Mesothelial cell of epicardium (in vitro differentiated cells): ENCODE measurements around the gene TRAF6. TPM values are rescaled to one million over a fixed set of nuclear protein-coding genes. Genes with fewer than 3 reads are reported as not detected.

ENCODE experiments used
- DNase-seq, 2 experiments: peaks; one replicate each; pipeline ENCODE4 v3.0.0; 2021; ENCODE audit warnings: low spot score in 2 of 2; ENCODE audit not compliant: unreplicated experiment in 2 of 2
- H3K27ac Mint-ChIP-seq: 2 replicates; pipeline ENCODE4 v1.8.0; 2021; ENCODE audit warnings: mixed read lengths
- H3K27me3 Mint-ChIP-seq: 2 replicates; pipeline ENCODE4 v1.8.0; 2021; ENCODE audit warnings: low read depth, mixed read lengths
- H3K36me3 Mint-ChIP-seq: 2 replicates; pipeline ENCODE4 v1.8.0; 2021; ENCODE audit warnings: mixed read lengths
- H3K4me1 Mint-ChIP-seq: 2 replicates; pipeline ENCODE4 v1.8.0; 2021; ENCODE audit warnings: mixed read lengths
- H3K4me3 Mint-ChIP-seq: 2 replicates; pipeline ENCODE4 v1.8.0; 2021; ENCODE audit warnings: mild to moderate bottlenecking, moderate library complexity, mixed read lengths
- H3K9me3 Mint-ChIP-seq: 2 replicates; pipeline ENCODE4 v1.8.0; 2021; ENCODE audit warnings: mixed read lengths
- total RNA-seq: library from RNA; stranded (reverse); gene quantifications from 3 replicates; pipeline ENCODE4 v1.2.1, GENCODE V29; 2021
- TF ChIP-seq, protein P1 (sequence below): fragments of 200-600 bp; sonication (generic); IDR thresholded peaks from one replicate; pipeline ENCODE4 v1.5.0; 2021; ENCODE audit warnings: antibody characterized with exemption; ENCODE audit not compliant: unreplicated experiment

The TRAF6 gene
- total RNA-seq, 1 donor from 2014 or later: 17.8 TPM

- Mint-ChIP-seq H3K4me1 (peaks cover 8% of the 10 kb centered on the region), H3K9me3 (no peaks in the 10 kb centered on the region), H3K27ac (no peak overlapping the region), H3K4me3 (no peak overlapping the region), H3K27me3 (no peaks in the 10 kb centered on the region), H3K36me3 (peaks cover 27% of the 10 kb centered on the region)
- TF ChIP-seq, protein P1, sequence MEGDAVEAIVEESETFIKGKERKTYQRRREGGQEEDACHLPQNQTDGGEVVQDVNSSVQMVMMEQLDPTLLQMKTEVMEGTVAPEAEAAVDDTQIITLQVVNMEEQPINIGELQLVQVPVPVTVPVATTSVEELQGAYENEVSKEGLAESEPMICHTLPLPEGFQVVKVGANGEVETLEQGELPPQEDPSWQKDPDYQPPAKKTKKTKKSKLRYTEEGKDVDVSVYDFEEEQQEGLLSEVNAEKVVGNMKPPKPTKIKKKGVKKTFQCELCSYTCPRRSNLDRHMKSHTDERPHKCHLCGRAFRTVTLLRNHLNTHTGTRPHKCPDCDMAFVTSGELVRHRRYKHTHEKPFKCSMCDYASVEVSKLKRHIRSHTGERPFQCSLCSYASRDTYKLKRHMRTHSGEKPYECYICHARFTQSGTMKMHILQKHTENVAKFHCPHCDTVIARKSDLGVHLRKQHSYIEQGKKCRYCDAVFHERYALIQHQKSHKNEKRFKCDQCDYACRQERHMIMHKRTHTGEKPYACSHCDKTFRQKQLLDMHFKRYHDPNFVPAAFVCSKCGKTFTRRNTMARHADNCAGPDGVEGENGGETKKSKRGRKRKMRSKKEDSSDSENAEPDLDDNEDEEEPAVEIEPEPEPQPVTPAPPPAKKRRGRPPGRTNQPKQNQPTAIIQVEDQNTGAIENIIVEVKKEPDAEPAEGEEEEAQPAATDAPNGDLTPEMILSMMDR: no peak
- no peak for DNase-seq
Observed at GRCh38 chr11:36501236-36501635, 8.8 kb downstream of the TRAF6 start.

DNA sequence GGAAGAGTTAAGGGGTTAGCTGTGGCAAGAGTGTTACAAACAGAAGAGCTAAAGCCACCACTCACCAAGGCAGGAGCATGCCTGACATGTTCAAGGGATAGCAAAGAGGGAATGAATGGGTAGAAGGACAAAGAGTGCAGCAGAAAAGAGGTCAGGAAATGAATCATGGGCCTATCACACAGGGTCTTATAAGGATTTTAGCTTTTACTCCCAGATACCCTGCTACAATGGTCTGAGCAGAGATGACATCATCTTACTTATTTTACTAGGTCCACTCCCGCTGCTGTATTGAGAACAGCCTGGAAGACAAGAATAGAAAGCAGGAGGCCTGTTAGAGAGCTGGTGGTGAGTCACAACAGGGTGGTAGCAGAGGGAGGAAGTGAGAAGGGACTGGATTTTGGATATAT is 9.8 kb downstream of the TRAF6 start:
- H3K27me3 Mint-ChIP-seq: no peaks in the 10 kb centered on the region
- H3K4me1 Mint-ChIP-seq: no peaks in the 10 kb centered on the region
- TF ChIP-seq, protein P1: no peak
- H3K36me3 Mint-ChIP-seq: peaks cover 27% of the 10 kb centered on the region
- DNase-seq: no peak
- H3K9me3 Mint-ChIP-seq: no peaks in the 10 kb centered on the region
- no peak overlapping the region for H3K4me3 Mint-ChIP-seq
- no peak overlapping the region for H3K27ac Mint-ChIP-seq

DNA sequence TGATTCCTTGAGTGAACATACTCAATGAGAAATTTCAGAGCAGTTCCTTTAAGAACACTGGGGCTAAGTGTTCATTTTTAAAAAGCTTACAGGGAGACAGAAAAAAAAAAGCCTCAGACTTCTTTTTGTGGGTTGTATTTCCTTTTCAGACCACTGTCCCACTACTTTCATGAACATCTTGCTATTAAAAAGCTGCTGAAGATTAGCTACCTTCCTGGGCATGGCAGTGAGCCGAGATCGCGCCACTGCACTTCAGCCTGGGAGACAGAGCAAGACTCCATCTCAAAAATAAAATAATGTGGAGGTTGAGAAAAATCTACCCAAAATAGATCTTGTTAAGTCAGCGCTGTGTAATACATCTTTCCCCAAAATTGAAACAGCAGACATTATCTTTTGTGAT is 10.8 kb downstream of the TRAF6 start:
- Mint-ChIP-seq H3K27me3 (no peaks in the 10 kb centered on the region), H3K27ac (no peak overlapping the region), H3K4me1 (no peaks in the 10 kb centered on the region), H3K9me3 (no peaks in the 10 kb centered on the region), H3K36me3 (peaks cover 24% of the 10 kb centered on the region), H3K4me3 (no peak overlapping the region)
- no peak for DNase-seq
- TF ChIP-seq, protein P1: no peak

- TF ChIP-seq, protein P1: no peak
- H3K9me3 Mint-ChIP-seq: no peaks in the 10 kb centered on the region
- H3K4me1 Mint-ChIP-seq: no peaks in the 10 kb centered on the region
Observed at GRCh38 chr11:36498721-36499120, 11.4 kb downstream of the TRAF6 start.

DNA sequence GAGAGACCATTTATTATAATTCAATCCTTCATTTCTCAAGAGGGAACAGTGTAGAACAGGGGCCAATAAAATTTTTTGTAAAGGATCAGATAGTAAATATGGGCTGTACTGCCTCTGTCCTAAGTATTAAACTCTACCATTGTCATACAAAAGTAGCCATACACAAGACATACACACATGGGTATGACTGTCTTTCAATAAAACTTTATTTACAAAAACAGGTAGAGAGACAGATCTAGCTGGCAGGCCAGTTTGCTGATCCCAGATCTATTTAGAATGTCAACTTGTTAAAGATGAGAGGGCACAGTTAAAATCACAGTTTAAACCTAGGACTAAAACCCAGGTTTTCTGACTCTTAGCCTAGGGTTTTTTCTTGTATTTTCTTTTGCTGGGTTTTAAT is 16.7 kb downstream of the TRAF6 start:
- no peaks in the 10 kb centered on the region for H3K4me1 Mint-ChIP-seq
- H3K4me3 Mint-ChIP-seq: no peak overlapping the region
- peaks cover 33% of the 10 kb centered on the region for H3K36me3 Mint-ChIP-seq
- no peak overlapping the region for H3K27ac Mint-ChIP-seq
- no peak for DNase-seq
- H3K27me3 Mint-ChIP-seq: no peaks in the 10 kb centered on the region
- TF ChIP-seq, protein P1: no peak
- H3K9me3 Mint-ChIP-seq: no peaks in the 10 kb centered on the region

More at GRCh38 chr11:36498721-36499120, 11.4 kb downstream of the TRAF6 start:
- Mint-ChIP-seq H3K36me3 (peaks cover 22% of the 10 kb centered on the region), H3K27ac (no peak overlapping the region), H3K4me3 (no peak overlapping the region), H3K27me3 (no peaks in the 10 kb centered on the region)
- no peak for DNase-seq

DNA sequence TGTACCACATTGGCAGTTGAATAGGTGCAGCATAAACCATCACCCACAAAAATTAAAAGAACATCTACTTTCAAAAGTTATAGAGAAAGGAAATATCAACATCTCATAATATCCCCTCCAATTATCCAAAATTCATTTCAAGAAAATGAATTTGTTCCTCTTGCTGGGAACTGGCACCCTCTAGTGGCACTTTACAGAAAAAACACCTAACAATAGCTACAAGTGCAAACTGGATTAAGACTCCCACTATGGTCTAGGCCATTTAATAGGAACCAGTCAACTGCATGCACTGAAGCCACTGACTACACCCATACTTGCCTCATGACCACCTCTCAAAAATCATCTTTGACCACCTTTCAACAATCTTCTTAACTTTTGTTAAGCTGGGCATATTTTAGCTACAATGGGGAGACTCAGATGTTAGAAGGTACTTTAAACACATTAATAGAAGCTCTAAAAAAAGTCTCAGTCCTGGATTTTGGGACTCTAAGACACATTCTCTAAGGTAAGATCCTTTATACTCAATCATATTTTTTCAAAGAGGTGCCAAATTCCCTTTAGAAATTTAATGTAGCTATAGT is 17.3 kb downstream of the TRAF6 start:
- Mint-ChIP-seq H3K27ac (peak overlapping the region; percentile 45), H3K4me3 (no peak overlapping the region), H3K27me3 (no peaks in the 10 kb centered on the region), H3K4me1 (no peaks in the 10 kb centered on the region), H3K9me3 (no peaks in the 10 kb centered on the region), H3K36me3 (peaks cover 35% of the 10 kb centered on the region)
- no peak for DNase-seq
- TF ChIP-seq, protein P1: peak; percentile 81
